ENCODE results near the gene ZNF397.
A peak's percentile ranks its signal among the peaks of the same experiment; 100 is the strongest.

Gene ZNF397

DNA sequence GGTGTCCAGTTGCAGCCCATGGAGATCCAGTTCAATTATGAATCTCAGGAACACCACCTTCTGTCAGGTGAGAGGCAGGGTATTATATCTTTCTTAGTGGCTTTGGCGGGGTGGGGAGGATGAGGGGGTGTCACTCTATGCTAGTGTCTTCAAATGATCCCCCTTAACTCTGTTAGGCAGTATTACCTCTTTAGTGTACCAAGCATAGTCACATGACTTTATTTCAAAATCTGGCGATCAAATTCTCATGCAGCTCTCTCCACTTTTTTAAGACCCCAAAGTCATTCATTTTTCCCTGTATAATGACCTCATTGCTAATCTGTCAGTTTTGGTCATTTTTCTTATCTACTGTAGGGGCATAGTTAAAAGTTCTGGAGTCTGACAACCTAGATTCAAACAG, 50.3 kb downstream of the ZNF397 start:
- no peak for DNase-seq (ENCODE audit: low read depth)
- TF ChIP-seq, protein P1, sequence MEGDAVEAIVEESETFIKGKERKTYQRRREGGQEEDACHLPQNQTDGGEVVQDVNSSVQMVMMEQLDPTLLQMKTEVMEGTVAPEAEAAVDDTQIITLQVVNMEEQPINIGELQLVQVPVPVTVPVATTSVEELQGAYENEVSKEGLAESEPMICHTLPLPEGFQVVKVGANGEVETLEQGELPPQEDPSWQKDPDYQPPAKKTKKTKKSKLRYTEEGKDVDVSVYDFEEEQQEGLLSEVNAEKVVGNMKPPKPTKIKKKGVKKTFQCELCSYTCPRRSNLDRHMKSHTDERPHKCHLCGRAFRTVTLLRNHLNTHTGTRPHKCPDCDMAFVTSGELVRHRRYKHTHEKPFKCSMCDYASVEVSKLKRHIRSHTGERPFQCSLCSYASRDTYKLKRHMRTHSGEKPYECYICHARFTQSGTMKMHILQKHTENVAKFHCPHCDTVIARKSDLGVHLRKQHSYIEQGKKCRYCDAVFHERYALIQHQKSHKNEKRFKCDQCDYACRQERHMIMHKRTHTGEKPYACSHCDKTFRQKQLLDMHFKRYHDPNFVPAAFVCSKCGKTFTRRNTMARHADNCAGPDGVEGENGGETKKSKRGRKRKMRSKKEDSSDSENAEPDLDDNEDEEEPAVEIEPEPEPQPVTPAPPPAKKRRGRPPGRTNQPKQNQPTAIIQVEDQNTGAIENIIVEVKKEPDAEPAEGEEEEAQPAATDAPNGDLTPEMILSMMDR (conservative IDR thresholded peaks at IDR 0.05; ENCODE audit: low read depth, low read length), result no peak
- H3K4me3 ChIP-seq (ENCODE audit: low read length), result peak overlapping the region; percentile 92

DNA sequence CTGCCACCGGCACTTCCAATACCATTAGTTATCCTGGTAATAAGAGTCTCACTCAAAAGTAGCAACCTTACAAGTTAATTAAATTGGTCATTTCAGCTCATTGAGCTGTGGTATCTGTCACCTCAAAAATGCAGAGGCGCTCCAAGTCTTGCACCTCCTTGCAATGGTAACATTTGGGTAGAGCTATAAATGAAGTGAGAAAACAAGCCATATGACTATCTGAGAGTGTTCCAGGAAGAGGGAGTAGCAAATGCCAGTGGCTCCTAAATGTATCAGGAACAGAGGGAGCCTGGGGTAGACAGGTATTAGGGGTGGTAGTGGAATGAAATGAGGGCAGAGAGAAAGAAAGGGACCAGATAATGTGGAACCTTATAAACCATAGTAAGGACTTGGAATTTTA, 55.2 kb downstream of the ZNF397 start:
- H3K4me3 ChIP-seq (ENCODE audit: low read length), result no peak overlapping the region
- TF ChIP-seq, protein P1 (conservative IDR thresholded peaks at IDR 0.05; ENCODE audit: low read depth, low read length), result no peak
- DNase-seq (ENCODE audit: low read depth), result no peak

DNA sequence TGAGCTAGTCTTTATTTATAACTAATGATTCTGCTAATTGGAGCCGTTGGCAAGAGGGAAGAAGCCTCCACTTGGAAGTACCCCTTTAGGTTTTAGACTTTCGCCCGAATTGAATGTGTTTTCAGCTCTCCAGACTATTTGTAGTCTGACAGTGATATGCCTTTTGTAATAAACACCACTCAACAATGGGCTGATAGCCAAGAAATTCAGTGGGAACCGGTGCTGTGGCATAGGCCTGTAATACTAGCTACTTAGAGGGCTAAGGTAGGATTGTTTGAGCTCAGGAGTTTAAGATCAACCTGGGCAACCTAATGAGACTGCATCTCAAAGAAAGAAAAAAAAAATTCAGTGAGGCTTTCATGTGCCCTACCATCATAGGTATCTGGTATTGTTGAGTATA, 62.8 kb downstream of the ZNF397 start:
- no peak overlapping the region for H3K4me3 ChIP-seq (ENCODE audit: low read length)
- TF ChIP-seq, protein P1 (conservative IDR thresholded peaks at IDR 0.05; ENCODE audit: low read depth, low read length), result no peak
- no peak for DNase-seq (ENCODE audit: low read depth)

DNA sequence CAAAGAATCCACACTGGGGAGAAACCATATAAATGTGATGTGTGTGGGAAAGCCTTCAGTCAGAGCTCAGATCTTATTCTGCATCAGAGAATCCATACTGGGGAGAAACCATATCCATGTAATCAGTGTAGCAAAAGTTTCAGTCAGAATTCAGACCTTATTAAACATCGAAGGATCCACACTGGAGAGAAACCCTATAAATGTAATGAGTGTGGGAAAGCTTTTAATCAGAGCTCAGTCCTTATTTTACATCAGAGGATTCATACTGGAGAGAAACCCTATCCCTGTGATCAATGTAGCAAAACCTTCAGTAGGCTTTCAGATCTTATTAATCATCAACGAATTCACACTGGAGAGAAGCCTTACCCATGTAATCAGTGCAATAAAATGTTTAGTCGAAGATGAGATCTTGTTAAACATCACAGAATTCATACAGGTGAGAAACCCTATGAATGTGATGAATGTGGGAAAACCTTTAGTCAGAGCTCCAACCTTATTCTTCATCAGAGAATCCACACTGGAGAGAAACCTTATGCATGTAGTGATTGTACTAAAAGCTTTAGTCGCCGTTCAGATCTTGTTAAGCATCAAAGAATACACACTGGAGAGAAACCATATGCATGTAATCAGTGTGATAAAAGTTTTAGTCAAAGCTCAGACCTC, 65.9 kb downstream of the ZNF397 start:
- DNase-seq (ENCODE audit: low read depth), result no peak
- H3K4me3 ChIP-seq (ENCODE audit: low read length), result no peak overlapping the region

More for the DNA sequence above, 65.9 kb downstream of the ZNF397 start:
- TF ChIP-seq, protein P1 (conservative IDR thresholded peaks at IDR 0.05; ENCODE audit: low read depth, low read length), result no peak
